ENCODE measurements around the gene IKZF3. TPM values are rescaled to one million over a fixed set of nuclear protein-coding genes. Genes with fewer than 3 reads are reported as not detected.

The IKZF3 gene
- total and polyA plus RNA-seq, 7 donors, result 0.01 to 0.82 (median 0.14) TPM

DNA sequence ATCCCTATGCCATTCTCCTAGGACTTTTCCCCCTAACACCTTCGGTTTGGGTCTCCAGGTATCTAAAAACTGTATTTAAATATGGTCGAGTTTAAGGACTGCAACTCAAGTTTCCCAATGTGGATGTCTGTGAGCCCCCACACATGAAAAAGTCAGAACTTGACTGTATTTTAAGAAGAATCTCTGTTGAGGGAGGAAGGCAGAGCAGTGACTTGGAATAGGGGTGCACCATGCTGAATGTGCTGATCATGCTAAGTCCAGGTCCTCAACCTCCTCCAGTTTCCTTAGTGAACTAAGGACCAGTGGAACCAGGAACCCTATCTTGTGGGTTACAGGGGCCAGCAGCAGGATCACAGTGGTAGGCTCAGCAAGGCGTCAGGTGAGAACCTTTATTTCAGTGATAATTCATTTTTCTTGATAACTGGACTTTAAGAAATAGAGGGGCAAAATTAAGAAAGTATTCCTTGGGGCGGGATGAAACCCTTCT is 106.9 kb downstream of the IKZF3 start:
- 86% methylated on average over 4 of the region's 4 CpGs for WGBS, 3 donors
- intact Hi-C loops (cut with DNase I), result no loop called here
- no peak overlapping the region for H3K27ac ChIP-seq
- TF ChIP-seq, protein P1, sequence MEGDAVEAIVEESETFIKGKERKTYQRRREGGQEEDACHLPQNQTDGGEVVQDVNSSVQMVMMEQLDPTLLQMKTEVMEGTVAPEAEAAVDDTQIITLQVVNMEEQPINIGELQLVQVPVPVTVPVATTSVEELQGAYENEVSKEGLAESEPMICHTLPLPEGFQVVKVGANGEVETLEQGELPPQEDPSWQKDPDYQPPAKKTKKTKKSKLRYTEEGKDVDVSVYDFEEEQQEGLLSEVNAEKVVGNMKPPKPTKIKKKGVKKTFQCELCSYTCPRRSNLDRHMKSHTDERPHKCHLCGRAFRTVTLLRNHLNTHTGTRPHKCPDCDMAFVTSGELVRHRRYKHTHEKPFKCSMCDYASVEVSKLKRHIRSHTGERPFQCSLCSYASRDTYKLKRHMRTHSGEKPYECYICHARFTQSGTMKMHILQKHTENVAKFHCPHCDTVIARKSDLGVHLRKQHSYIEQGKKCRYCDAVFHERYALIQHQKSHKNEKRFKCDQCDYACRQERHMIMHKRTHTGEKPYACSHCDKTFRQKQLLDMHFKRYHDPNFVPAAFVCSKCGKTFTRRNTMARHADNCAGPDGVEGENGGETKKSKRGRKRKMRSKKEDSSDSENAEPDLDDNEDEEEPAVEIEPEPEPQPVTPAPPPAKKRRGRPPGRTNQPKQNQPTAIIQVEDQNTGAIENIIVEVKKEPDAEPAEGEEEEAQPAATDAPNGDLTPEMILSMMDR (IDR thresholded peaks at IDR 0.05), result no peak
- ATAC-seq (no peak), DNase-seq (no peak)
- H3K27me3 ChIP-seq (ENCODE audit: insufficient read depth in 3 of 3, low read length in 2 of 3), result peaks cover 0 to 3% (median 0%) of the 10 kb centered on the region in 3 donors
- H3K9me3 ChIP-seq, result no peaks in the 10 kb centered on the region
- no peaks in the 10 kb centered on the region for H3K4me1 ChIP-seq
- no peaks in the 10 kb centered on the region for H3K36me3 ChIP-seq (ENCODE audit: insufficient read depth in 1 of 2, low read depth in 1 of 2)
- no peak overlapping the region for H3K4me3 ChIP-seq

DNA sequence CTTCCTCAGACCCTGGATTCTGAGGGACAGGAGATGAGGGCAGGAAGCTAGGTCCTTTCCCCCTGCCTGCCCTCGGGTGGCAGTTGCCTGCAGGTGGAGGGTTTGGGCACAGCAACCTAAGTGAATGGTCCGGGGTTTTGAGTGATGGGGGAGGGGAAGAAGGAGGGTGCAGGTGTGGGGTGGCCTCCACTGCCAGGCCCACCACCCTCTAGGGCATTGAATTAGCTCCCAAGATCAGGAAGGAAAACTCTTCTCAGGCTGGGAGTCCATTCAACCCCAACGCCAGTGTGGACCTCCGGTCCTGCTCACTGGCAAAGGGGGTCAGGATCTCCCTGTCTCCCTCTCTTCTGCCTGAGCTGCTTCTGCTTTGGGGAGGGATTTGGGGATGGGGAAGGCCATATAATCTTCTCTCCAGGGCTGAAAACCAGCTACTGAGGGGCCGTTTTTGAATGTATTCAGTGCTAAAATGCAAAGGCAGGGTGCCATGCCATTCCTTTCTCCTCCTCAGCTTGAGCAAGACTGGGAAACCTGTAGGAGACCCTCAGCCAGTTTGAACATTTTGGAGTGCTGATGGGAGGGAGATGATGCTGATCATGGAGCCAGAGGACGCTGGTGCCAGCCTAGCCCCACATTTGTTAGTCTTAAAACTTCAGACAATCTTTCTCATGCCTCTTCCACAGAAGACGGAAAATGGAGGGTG is 107.6 kb downstream of the IKZF3 start:
- Histone ChIP-seq H3K27ac (no peak overlapping the region), H3K9me3 (no peaks in the 10 kb centered on the region), H3K27me3 (ENCODE audit: insufficient read depth in 3 of 3, low read length in 2 of 3) (peaks cover 0 to 3% (median 0%) of the 10 kb centered on the region in 3 donors), H3K4me1 (no peaks in the 10 kb centered on the region), H3K36me3 (ENCODE audit: insufficient read depth in 1 of 2, low read depth in 1 of 2) (no peaks in the 10 kb centered on the region), H3K4me3 (no peak overlapping the region)
- DNase-seq (no peak), ATAC-seq (no peak)
- TF ChIP-seq, protein P1 (IDR thresholded peaks at IDR 0.05), result no peak
- intact Hi-C loops (cut with DNase I), result no loop called here
- WGBS, 3 donors, result 55 to 58% (median 58%) methylated on average over 6 to 7 of the region's 7 CpGs

DNA sequence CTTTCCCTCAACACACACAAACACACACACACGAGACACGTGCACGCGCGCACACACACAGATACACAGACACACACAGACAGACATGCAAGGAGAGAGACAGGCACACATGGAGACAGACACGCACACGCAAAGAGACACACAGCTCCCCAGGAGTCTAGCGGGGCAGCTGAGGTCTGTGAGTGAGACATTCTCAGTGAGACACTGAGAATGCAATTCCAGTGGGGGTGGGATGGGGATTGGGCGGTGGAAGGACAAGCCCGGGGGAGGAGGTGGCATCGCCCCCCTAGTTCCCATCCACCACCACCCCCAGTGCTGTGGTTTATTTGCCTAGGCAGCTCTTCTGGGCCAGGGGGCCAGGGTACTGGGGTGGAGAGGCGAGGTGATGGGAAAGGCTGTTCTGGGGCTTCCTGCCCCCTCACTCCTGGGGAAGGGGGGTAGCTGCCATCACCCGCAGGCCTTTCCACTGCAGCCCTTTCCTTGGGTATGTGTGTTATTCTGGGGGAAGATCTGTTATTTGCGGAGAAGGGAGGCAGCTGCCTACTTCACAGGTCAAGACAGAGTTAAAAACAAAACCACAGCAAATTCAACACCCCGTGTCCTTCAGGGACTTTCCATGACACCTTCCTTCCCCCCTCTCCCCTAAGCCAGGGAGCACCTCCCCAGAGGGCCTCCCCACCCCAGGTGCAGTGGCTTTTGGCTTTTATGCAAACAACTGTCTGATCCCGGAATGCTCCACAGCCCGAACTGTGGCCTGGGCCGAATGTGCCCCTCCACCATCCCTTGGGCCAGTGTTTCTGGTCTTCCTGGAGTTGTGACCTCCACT is 108.3 kb downstream of the IKZF3 start:
- ATAC-seq, result no peak
- no peak overlapping the region for H3K4me3 ChIP-seq
- WGBS, 3 donors, result 57 to 68% (median 66%) methylated on average over 18 of the region's 18 CpGs
- peaks cover 0 to 3% (median 0%) of the 10 kb centered on the region in 3 donors for H3K27me3 ChIP-seq (ENCODE audit: insufficient read depth in 3 of 3, low read length in 2 of 3)
- H3K27ac ChIP-seq, result peak overlapping the region; percentile 81
- no peaks in the 10 kb centered on the region for H3K4me1 ChIP-seq
- TF ChIP-seq, protein P1 (IDR thresholded peaks at IDR 0.05), result no peak
- no peaks in the 10 kb centered on the region for H3K9me3 ChIP-seq
- intact Hi-C loops (cut with DNase I), result no loop called here
- no peaks in the 10 kb centered on the region for H3K36me3 ChIP-seq (ENCODE audit: insufficient read depth in 1 of 2, low read depth in 1 of 2)
- no peak for DNase-seq

DNA sequence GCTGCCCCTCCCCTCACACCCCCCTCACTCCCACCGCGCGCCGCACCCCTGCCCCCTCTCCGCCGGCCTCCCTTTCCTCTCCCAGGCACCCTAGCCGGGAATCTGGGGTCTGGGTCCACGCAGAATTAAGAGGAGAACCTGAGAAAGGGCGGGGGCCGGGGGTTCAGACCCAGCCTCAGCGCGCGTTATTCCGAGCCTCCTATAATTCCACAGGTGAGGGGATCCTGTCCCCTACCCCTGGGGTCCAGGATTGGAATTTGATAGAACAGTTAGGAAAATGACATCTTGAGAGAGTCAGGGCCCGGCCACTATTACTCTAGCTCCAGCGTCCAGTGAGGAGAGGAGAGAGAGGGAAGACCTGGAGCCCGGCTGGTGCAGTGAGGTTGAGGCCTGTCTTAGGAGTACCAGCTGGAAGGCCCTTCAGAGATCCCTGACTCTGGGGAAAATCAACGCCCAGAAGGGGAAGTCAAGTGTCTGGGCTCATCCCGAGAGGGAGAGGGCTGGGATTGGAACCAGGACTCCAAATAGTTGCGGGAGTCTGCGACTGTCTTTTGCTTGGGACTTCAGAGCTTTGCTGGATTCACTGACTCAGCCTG is 109.1 kb downstream of the IKZF3 start:
- intact Hi-C loops (cut with DNase I), result loop anchor here (1.0 to 5.0 kb wide), 3 partner anchors 133 to 208 kb away; no protein-coding TSS in a partner anchor

More for the DNA sequence above, 109.1 kb downstream of the IKZF3 start:
- Histone ChIP-seq H3K36me3 (ENCODE audit: insufficient read depth in 1 of 2, low read depth in 1 of 2) (no peaks in the 10 kb centered on the region), H3K27me3 (ENCODE audit: insufficient read depth in 3 of 3, low read length in 2 of 3) (peaks cover 0 to 3% (median 0%) of the 10 kb centered on the region in 3 donors), H3K4me3 (peak overlapping the region; percentile 84), H3K9me3 (no peaks in the 10 kb centered on the region), H3K27ac (peak overlapping the region; percentile 81), H3K4me1 (no peaks in the 10 kb centered on the region)
- ATAC-seq, result no peak
- WGBS, 3 donors, result 30 to 54% (median 34%) methylated on average over 13 to 21 of the region's 21 CpGs
- TF ChIP-seq, protein P1 (IDR thresholded peaks at IDR 0.05), result no peak
- peak in 1 of 2 donors; percentile 55 for DNase-seq

All from psoas muscle (tissue), 8 donors.